ENCODE data around the gene VPS37C.

The VPS37C gene

DNA sequence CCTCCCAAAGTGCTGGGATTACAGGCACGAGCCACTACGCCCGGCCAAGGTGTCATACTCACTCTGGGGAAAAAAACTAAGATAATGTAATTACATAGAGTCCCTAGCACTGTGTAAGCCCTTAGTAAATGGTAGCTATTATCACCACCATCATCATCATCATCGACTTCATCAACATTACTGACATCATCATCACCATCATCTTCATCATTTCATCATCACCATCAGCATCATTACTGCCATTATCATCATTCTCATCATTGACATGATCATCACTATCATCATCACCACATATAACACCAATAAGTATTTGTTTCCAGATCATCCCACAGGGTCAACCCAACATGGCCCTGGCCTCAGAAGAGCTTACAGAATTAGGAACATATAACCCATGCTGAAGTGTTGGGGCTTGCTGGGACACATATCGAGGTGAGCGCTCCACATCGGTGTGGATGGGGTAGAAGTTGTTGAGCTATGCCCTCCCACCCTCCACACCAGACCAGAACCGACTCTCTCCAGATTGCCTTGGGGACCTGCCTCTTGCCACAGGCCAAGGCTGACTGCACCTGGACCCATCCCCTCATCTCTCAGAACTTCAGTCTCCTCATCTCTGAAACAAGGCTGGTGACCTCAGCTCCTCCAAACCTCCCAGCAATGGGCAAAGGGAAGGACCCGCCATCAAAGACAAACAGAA, 73.7 kb downstream of the VPS37C start:
- Histone ChIP-seq H3K4me3 (ENCODE audit: low read length in 2 of 2) (no peak overlapping the region), H3K4me2 (ENCODE audit: insufficient read depth, low read length, poor library complexity, severe bottlenecking) (no peak overlapping the region), H3K27ac (replicated peaks; ENCODE audit: low read length) (no peak overlapping the region), H2BK15ac (ENCODE audit: low read length) (no peak overlapping the region), H3K4ac (ENCODE audit: low read length) (no peak overlapping the region), H2AFZ (ENCODE audit: low read length) (no peak overlapping the region), H3K36me3 (replicated peaks in 1 of 2; ENCODE audit: control insufficient read depth in 2 of 2, insufficient read depth in 2 of 2, low read length in 2 of 2) (no peaks in the 10 kb centered on the region), H3K18ac (ENCODE audit: low read length) (no peak overlapping the region), H3K9ac (ENCODE audit: low read depth, low read length, poor library complexity) (no peak overlapping the region), H2AK5ac (ENCODE audit: low read depth, low read length) (no peak overlapping the region), H3K23ac (ENCODE audit: low read depth, low read length, poor library complexity) (no peak overlapping the region), H3K79me1 (ENCODE audit: low read depth, low read length) (no peaks in the 10 kb centered on the region), H2BK120ac (ENCODE audit: low read depth, low read length) (no peak overlapping the region), H2BK5ac (ENCODE audit: low read length) (no peak overlapping the region), H3K14ac (ENCODE audit: low read length) (no peak overlapping the region), H3K4me1 (ENCODE audit: control insufficient read depth in 2 of 2, insufficient read depth in 1 of 2, low read depth in 1 of 2, low read length in 2 of 2) (peaks cover 0 to 3% of the 10 kb centered on the region in 2 donors), H2BK12ac (ENCODE audit: low read length) (no peak overlapping the region), H4K91ac (ENCODE audit: low read depth, low read length, poor library complexity) (no peak overlapping the region), H3K27me3 (ENCODE audit: control insufficient read depth in 3 of 3, insufficient read depth in 3 of 3, low read depth in 1 of 3, low read length in 3 of 3) (no peaks in the 10 kb centered on the region), H4K8ac (ENCODE audit: low read depth, low read length) (no peak overlapping the region), H3K9me3 (replicated peaks in 1 of 2; ENCODE audit: control insufficient read depth in 2 of 2, insufficient read depth in 1 of 2, low read depth in 1 of 2, low read length in 2 of 2) (no peaks in the 10 kb centered on the region)
- DNase-seq (ENCODE audit: low spot score) = no peak
- WGBS, 2 donors (ENCODE audit: extremely low coverage in 2 of 2, insufficient read length in 2 of 2, insufficient replicate concordance in 1 of 2) = 100% methylated on average over 1 of the region's 9 CpGs; no CpG with 5 or more reads in 1 of the 2 donors

DNA sequence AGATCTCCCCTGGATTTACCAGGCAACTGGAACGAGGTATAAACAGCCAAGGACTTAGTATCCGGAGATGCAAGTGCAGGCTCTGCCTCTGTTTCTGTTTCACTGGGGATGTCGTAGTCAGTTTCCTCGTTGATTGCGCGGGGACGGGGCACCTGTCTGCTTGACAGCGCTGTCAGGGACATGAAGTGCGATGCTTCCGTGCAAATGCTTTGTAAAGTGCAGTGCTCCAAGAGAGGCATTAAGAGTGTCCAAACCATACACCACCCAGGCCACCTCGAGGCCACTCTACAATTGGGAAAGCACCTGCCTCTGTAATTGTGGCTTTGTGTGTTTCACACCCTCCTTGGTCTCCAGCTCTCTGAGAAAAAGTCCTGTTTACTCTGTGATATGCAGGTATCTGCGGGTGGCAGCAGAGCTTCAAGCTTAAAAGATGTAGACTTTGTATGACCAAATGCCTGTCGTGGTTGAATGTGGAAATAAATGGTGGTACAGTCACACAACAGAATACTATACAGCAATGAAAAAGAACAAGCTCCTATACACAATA, 77.6 kb downstream of the VPS37C start:
- Histone ChIP-seq H3K9me3 (replicated peaks in 1 of 2; ENCODE audit: control insufficient read depth in 2 of 2, insufficient read depth in 1 of 2, low read depth in 1 of 2, low read length in 2 of 2) (no peaks in the 10 kb centered on the region), H3K4ac (ENCODE audit: low read length) (no peak overlapping the region), H3K4me1 (ENCODE audit: control insufficient read depth in 2 of 2, insufficient read depth in 1 of 2, low read depth in 1 of 2, low read length in 2 of 2) (no peaks in the 10 kb centered on the region), H3K27ac (replicated peaks; ENCODE audit: low read length) (no peak overlapping the region), H3K14ac (ENCODE audit: low read length) (no peak overlapping the region), H2BK5ac (ENCODE audit: low read length) (no peak overlapping the region), H3K4me3 (ENCODE audit: low read length in 2 of 2) (no peak overlapping the region), H3K23ac (ENCODE audit: low read depth, low read length, poor library complexity) (no peak overlapping the region), H3K4me2 (ENCODE audit: insufficient read depth, low read length, poor library complexity, severe bottlenecking) (no peak overlapping the region), H3K36me3 (replicated peaks in 1 of 2; ENCODE audit: control insufficient read depth in 2 of 2, insufficient read depth in 2 of 2, low read length in 2 of 2) (no peaks in the 10 kb centered on the region), H2BK15ac (ENCODE audit: low read length) (no peak overlapping the region), H2BK12ac (ENCODE audit: low read length) (no peak overlapping the region), H3K18ac (ENCODE audit: low read length) (no peak overlapping the region), H3K9ac (ENCODE audit: low read depth, low read length, poor library complexity) (no peak overlapping the region), H3K79me1 (ENCODE audit: low read depth, low read length) (no peaks in the 10 kb centered on the region), H2BK120ac (ENCODE audit: low read depth, low read length) (no peak overlapping the region), H2AFZ (ENCODE audit: low read length) (no peak overlapping the region), H4K8ac (ENCODE audit: low read depth, low read length) (no peak overlapping the region), H4K91ac (ENCODE audit: low read depth, low read length, poor library complexity) (no peak overlapping the region), H3K27me3 (ENCODE audit: control insufficient read depth in 3 of 3, insufficient read depth in 3 of 3, low read depth in 1 of 3, low read length in 3 of 3) (peaks cover 0 to 3% (median 0%) of the 10 kb centered on the region in 3 experiments), H2AK5ac (ENCODE audit: low read depth, low read length) (no peak overlapping the region)
- WGBS, 2 donors (ENCODE audit: extremely low coverage in 2 of 2, insufficient read length in 2 of 2, insufficient replicate concordance in 1 of 2) = no CpG with 5 or more reads among the region's 13 CpGs
- no peak for DNase-seq (ENCODE audit: low spot score)

DNA sequence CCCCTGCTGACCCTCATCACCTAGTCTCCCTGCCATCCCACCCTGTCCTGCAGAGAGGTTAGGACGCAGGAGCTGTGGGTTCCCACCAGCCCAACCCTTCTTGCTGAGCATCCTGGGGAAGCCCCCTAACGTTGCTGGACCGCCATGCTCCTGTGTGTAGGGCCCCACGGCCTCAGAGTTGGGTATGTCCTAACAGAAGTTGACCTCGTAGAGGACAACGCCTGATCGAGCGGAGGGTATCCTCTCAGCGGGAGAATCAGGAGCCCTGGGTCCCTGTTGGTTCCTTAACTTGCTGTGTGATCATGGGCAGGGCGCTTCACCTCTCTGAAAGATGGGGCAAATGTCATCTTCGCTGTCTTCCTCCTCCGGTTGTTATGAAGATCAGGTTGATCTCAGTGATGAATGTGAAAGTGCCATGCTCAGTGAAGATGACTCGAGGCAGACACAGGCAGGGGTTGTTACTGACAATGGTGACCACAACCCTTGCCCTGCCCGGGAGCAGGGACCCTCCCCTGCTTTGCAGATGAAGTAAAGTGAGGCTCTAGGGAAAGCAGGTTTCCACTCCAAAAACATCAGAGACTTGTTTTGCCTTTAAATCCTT, 78.2 kb downstream of the VPS37C start:
- no peak overlapping the region for H4K8ac ChIP-seq (ENCODE audit: low read depth, low read length)
- H3K4me1 ChIP-seq (ENCODE audit: control insufficient read depth in 2 of 2, insufficient read depth in 1 of 2, low read depth in 1 of 2, low read length in 2 of 2) = no peaks in the 10 kb centered on the region
- H2BK120ac ChIP-seq (ENCODE audit: low read depth, low read length) = no peak overlapping the region
- H2BK15ac ChIP-seq (ENCODE audit: low read length) = no peak overlapping the region
- H3K36me3 ChIP-seq (replicated peaks in 1 of 2; ENCODE audit: control insufficient read depth in 2 of 2, insufficient read depth in 2 of 2, low read length in 2 of 2) = no peaks in the 10 kb centered on the region
- WGBS, 2 donors (ENCODE audit: extremely low coverage in 2 of 2, insufficient read length in 2 of 2, insufficient replicate concordance in 1 of 2) = no CpG with 5 or more reads among the region's 14 CpGs
- no peak overlapping the region for H3K14ac ChIP-seq (ENCODE audit: low read length)
- no peak overlapping the region for H2AFZ ChIP-seq (ENCODE audit: low read length)
- peak overlapping the region; percentile 64 for H3K9ac ChIP-seq (ENCODE audit: low read depth, low read length, poor library complexity)
- H4K91ac ChIP-seq (ENCODE audit: low read depth, low read length, poor library complexity) = no peak overlapping the region
- H3K27ac ChIP-seq (replicated peaks; ENCODE audit: low read length) = no peak overlapping the region
- H3K79me1 ChIP-seq (ENCODE audit: low read depth, low read length) = no peaks in the 10 kb centered on the region
- no peak overlapping the region for H3K23ac ChIP-seq (ENCODE audit: low read depth, low read length, poor library complexity)
- peaks cover 0 to 3% (median 0%) of the 10 kb centered on the region in 3 experiments for H3K27me3 ChIP-seq (ENCODE audit: control insufficient read depth in 3 of 3, insufficient read depth in 3 of 3, low read depth in 1 of 3, low read length in 3 of 3)
- peak overlapping the region; percentile 19 for H3K18ac ChIP-seq (ENCODE audit: low read length)
- H3K9me3 ChIP-seq (replicated peaks in 1 of 2; ENCODE audit: control insufficient read depth in 2 of 2, insufficient read depth in 1 of 2, low read depth in 1 of 2, low read length in 2 of 2) = no peaks in the 10 kb centered on the region
- no peak for DNase-seq (ENCODE audit: low spot score)
- no peak overlapping the region for H3K4ac ChIP-seq (ENCODE audit: low read length)
- no peak overlapping the region for H3K4me2 ChIP-seq (ENCODE audit: insufficient read depth, low read length, poor library complexity, severe bottlenecking)
- H2BK5ac ChIP-seq (ENCODE audit: low read length) = no peak overlapping the region
- peak overlapping the region; percentile 29 for H2AK5ac ChIP-seq (ENCODE audit: low read depth, low read length)
- no peak overlapping the region for H2BK12ac ChIP-seq (ENCODE audit: low read length)
- no peak overlapping the region for H3K4me3 ChIP-seq (ENCODE audit: low read length in 2 of 2)

Data from neuronal stem cell (in vitro differentiated cells).